ENCODE results near the gene PDE10A. TPM values are rescaled to one million over a fixed set of nuclear protein-coding genes. Genes with fewer than 3 reads are reported as not detected.

PDE10A gene
- total RNA-seq, 1 donor from 2014 or later, result 5.4 TPM

DNA sequence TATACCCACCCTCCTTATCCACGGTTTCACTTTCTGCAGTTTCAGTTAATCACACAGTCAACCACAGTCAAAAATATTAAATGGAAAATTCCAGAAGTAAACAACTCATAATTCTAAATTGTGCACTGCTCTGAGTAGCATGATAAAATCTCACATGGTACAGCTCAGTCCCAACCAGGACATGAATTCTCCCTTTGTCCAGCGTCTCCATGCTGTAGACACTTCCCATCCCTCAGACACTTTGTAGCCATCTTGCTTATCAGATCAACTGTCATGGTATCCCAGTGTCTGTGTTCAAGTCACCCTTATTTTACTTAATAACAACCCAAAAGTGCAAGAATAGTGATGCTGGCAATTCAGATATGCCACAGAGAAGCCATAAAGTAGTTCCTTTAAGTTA, 94.7 kb downstream of the PDE10A start:
- Histone ChIP-seq H3K9me3 (ENCODE audit: insufficient read depth, low read depth, low read length) (no peaks in the 10 kb centered on the region), H3K79me2 (ENCODE audit: insufficient read depth, low read length) (no peaks in the 10 kb centered on the region), H3K4me1 (ENCODE audit: insufficient read depth, low read length) (peaks cover 25% of the 10 kb centered on the region), H3K4me3 (ENCODE audit: insufficient read depth, low read depth, low read length) (no peak overlapping the region), H3K4me2 (ENCODE audit: low read length) (no peak overlapping the region), H3K9ac (ENCODE audit: low read length) (no peak overlapping the region), H2AFZ (ENCODE audit: low read depth, low read length) (no peak overlapping the region), H3K36me3 (ENCODE audit: insufficient read depth, low read length) (no peaks in the 10 kb centered on the region), H3K27me3 (ENCODE audit: insufficient read depth, low read length) (no peaks in the 10 kb centered on the region), H3K27ac (ENCODE audit: low read depth, low read length) (no peak overlapping the region), H4K20me1 (ENCODE audit: insufficient read depth, low read length) (no peaks in the 10 kb centered on the region)
- peaks cover 14% of the 10 kb centered on the region for H3K4me1 Mint-ChIP-seq (ENCODE audit: low read depth, unreplicated experiment)
- no peak for TF ChIP-seq CTCF (IDR thresholded peaks at IDR 0.05; ENCODE audit: insufficient read depth, low read depth, low read length)
- TF ChIP-seq EZH2 (IDR thresholded peaks at IDR 0.05; ENCODE audit: insufficient read depth, low read length), result no peak
- no peak overlapping the region for H3K27ac Mint-ChIP-seq (ENCODE audit: unreplicated experiment)
- H3K36me3 Mint-ChIP-seq (ENCODE audit: low read depth, unreplicated experiment), result no peaks in the 10 kb centered on the region
- DNase-seq (ENCODE audit: low read depth) (no peak), FAIRE-seq (no peak)
- H3K27me3 Mint-ChIP-seq (ENCODE audit: low read depth, unreplicated experiment), result no peaks in the 10 kb centered on the region
- no peaks in the 10 kb centered on the region for H3K9me3 Mint-ChIP-seq (ENCODE audit: unreplicated experiment)
- no peak overlapping the region for H3K4me3 Mint-ChIP-seq (ENCODE audit: unreplicated experiment)

- TF ChIP-seq EZH2 (IDR thresholded peaks at IDR 0.05; ENCODE audit: insufficient read depth, low read length), result no peak
- TF ChIP-seq CTCF (IDR thresholded peaks at IDR 0.05; ENCODE audit: insufficient read depth, low read depth, low read length), result no peak
- no peak overlapping the region for H3K27ac ChIP-seq (ENCODE audit: low read depth, low read length)
- H3K9ac ChIP-seq (ENCODE audit: low read length), result no peak overlapping the region
- H3K36me3 ChIP-seq (ENCODE audit: insufficient read depth, low read length), result no peaks in the 10 kb centered on the region
- H3K4me3 ChIP-seq (ENCODE audit: insufficient read depth, low read depth, low read length), result no peak overlapping the region
- FAIRE-seq (no peak), DNase-seq (ENCODE audit: low read depth) (no peak)
- H2AFZ ChIP-seq (ENCODE audit: low read depth, low read length), result no peak overlapping the region
- H3K36me3 Mint-ChIP-seq (ENCODE audit: low read depth, unreplicated experiment), result no peaks in the 10 kb centered on the region
- no peaks in the 10 kb centered on the region for H3K9me3 ChIP-seq (ENCODE audit: insufficient read depth, low read depth, low read length)
- no peaks in the 10 kb centered on the region for H3K27me3 ChIP-seq (ENCODE audit: insufficient read depth, low read length)
- no peaks in the 10 kb centered on the region for H3K79me2 ChIP-seq (ENCODE audit: insufficient read depth, low read length)
- peaks cover under 1% of the 10 kb centered on the region for H3K9me3 Mint-ChIP-seq (ENCODE audit: unreplicated experiment)
- H3K4me2 ChIP-seq (ENCODE audit: low read length), result no peak overlapping the region
- H3K27ac Mint-ChIP-seq (ENCODE audit: unreplicated experiment), result no peak overlapping the region
- H3K27me3 Mint-ChIP-seq (ENCODE audit: low read depth, unreplicated experiment), result no peaks in the 10 kb centered on the region
- H3K4me3 Mint-ChIP-seq (ENCODE audit: unreplicated experiment), result no peak overlapping the region
- peaks cover 6% of the 10 kb centered on the region for H3K4me1 ChIP-seq (ENCODE audit: insufficient read depth, low read length)
- H3K4me1 Mint-ChIP-seq (ENCODE audit: low read depth, unreplicated experiment), result peaks cover 7% of the 10 kb centered on the region
- H4K20me1 ChIP-seq (ENCODE audit: insufficient read depth, low read length), result no peaks in the 10 kb centered on the region
Measured at GRCh38 chr6:165566088-165566828, 96.8 kb downstream of the PDE10A start.

DNA sequence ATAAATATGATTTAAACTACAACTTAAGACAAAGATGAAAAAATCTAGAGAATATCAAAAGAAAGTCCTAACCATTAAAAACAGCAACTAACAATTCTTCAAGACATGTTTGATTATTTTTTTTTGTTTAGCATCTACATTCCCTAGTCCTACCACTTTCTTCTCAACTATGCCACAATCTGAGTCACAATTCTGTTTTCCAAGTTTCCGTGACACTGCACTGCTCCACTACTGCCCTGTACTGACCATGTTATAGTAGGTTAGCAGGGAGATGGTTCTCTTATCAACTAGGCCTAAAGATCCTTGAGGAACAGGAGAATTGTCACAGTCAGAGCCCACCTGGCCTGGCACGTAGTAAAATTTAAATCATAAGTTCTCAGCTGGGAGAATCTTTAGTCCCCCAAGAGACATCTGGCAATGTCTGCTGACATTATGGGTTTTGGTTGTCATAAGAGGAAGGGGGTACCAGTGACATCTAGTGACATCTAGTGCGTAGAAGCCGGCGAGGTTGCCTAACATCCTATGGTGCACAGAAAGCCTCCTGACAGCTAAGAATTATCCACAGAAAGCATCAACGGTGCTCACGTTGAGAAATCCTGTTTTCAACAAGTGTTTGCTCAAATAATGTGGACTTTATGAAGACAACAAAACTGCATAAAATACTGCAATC, 100.5 kb downstream of the PDE10A start:
- TF ChIP-seq CTCF (IDR thresholded peaks at IDR 0.05; ENCODE audit: insufficient read depth, low read depth, low read length) (no peak), EZH2 (IDR thresholded peaks at IDR 0.05; ENCODE audit: insufficient read depth, low read length) (no peak)
- H3K4me2 ChIP-seq (ENCODE audit: low read length), result no peak overlapping the region
- DNase-seq (ENCODE audit: low read depth) (peak; percentile 1), FAIRE-seq (no peak)
- H3K27ac ChIP-seq (ENCODE audit: low read depth, low read length), result no peak overlapping the region
- H3K27me3 ChIP-seq (ENCODE audit: insufficient read depth, low read length), result no peaks in the 10 kb centered on the region
- Mint-ChIP-seq H3K36me3 (ENCODE audit: low read depth, unreplicated experiment) (peaks cover 2% of the 10 kb centered on the region), H3K27ac (ENCODE audit: unreplicated experiment) (no peak overlapping the region), H3K27me3 (ENCODE audit: low read depth, unreplicated experiment) (no peaks in the 10 kb centered on the region), H3K4me3 (ENCODE audit: unreplicated experiment) (no peak overlapping the region), H3K4me1 (ENCODE audit: low read depth, unreplicated experiment) (no peaks in the 10 kb centered on the region), H3K9me3 (ENCODE audit: unreplicated experiment) (peaks cover 2% of the 10 kb centered on the region)
- no peak overlapping the region for H2AFZ ChIP-seq (ENCODE audit: low read depth, low read length)
- no peaks in the 10 kb centered on the region for H4K20me1 ChIP-seq (ENCODE audit: insufficient read depth, low read length)
- H3K79me2 ChIP-seq (ENCODE audit: insufficient read depth, low read length), result no peaks in the 10 kb centered on the region
- H3K9ac ChIP-seq (ENCODE audit: low read length), result no peak overlapping the region
- H3K4me3 ChIP-seq (ENCODE audit: insufficient read depth, low read depth, low read length), result no peak overlapping the region
- no peaks in the 10 kb centered on the region for H3K9me3 ChIP-seq (ENCODE audit: insufficient read depth, low read depth, low read length)
- H3K4me1 ChIP-seq (ENCODE audit: insufficient read depth, low read length), result no peaks in the 10 kb centered on the region
- no peaks in the 10 kb centered on the region for H3K36me3 ChIP-seq (ENCODE audit: insufficient read depth, low read length)
